Transverse colon (tissue), 4 donors: Measurements from ENCODE around the gene ZNF20. TPM values are rescaled to one million over a fixed set of nuclear protein-coding genes. Genes with fewer than 3 reads are reported as not detected.
"Not testable (repeated sequence)": the region's sequence is repeated elsewhere in the genome, so short reads cannot be mapped to it uniquely, and the experiment has no call there.

ENCODE experiments used
- DNase-seq: peaks from one replicate; pipeline ENCODE4 v3.0.0-alpha.2; 2019
- H3K27ac ChIP-seq, 4 donors: fragments of 200-600 bp; sonication (generic); 2 replicates each; pipeline ENCODE4 v1.5.1; 2016 to 2018; ENCODE audit warnings: inconsistent platforms in 4 of 4
- H3K27me3 ChIP-seq: fragments of 200-600 bp; sonication (generic); 2 replicates; pipeline ENCODE4 v1.5.1; 2017; ENCODE audit warnings: inconsistent platforms
- H3K36me3 ChIP-seq, 4 donors: fragments of 200-600 bp; sonication (generic); 2 replicates each; pipeline ENCODE4 v1.5.1; 2017 to 2019; ENCODE audit warnings: inconsistent platforms in 4 of 4
- H3K4me1 ChIP-seq, 4 donors: fragments of 200-600 bp; sonication (generic); 2 replicates each; pipeline ENCODE4 v1.5.1; 2017 to 2020; ENCODE audit warnings: inconsistent platforms in 4 of 4
- H3K4me3 ChIP-seq, 4 donors: fragments of 200-600 bp; sonication (generic); 1 replicate in 1 of 4; 2 replicates in 3 of 4; pipeline versions ENCODE4 v1.5.1 to v1.6.1; 2017 to 2019; ENCODE audit warnings: inconsistent platforms in 4 of 4
- H3K9me3 ChIP-seq, 2 donors: fragments of 200-600 bp; sonication (generic); 2 replicates each; pipeline ENCODE4 v1.5.1; 2017 to 2019; ENCODE audit warnings: inconsistent platforms in 2 of 2
- CTCF ChIP-seq, 5 experiments: fragments of 200-600 bp in 3 of 5; fragments of 450-650 bp in 2 of 5; sonication (generic) in 3 of 5; IDR thresholded peaks; 1 replicate in 2 of 5; 2 replicates in 3 of 5; pipeline ENCODE4 v1.5.1; 2016 to 2017; ENCODE audit warnings: antibody characterized with exemption in 5 of 5, inconsistent platforms in 3 of 5, mild to moderate bottlenecking in 2 of 5, moderate library complexity in 1 of 5
- EP300 ChIP-seq: sonication (generic); formaldehyde crosslinking; IDR thresholded peaks from one replicate; pipeline ENCODE4 v1.6.1; 2017; ENCODE audit warnings: antibody characterized with exemption, low read depth
- POLR2A ChIP-seq: fragments of 450-650 bp; IDR thresholded peaks from one replicate; pipeline ENCODE4 v1.6.1; 2016; ENCODE audit warnings: antibody characterized with exemption, mild to moderate bottlenecking, moderate library complexity
- POLR2AphosphoS5 ChIP-seq, 3 donors: sonication (generic); formaldehyde crosslinking; IDR thresholded peaks; one replicate each; pipeline ENCODE4 v1.6.1; 2016; ENCODE audit warnings: antibody characterized with exemption in 3 of 3
- WGBS, 2 donors: methylation state at CpG; one replicate each; pipeline ENCODE4 v1.1.5; 2018; ENCODE audit warnings: low coverage in 1 of 2; 5-methylcytosine and 5-hydroxymethylcytosine counted together
- in situ Hi-C, 4 donors: fragments of 200-750 bp; cut with MboI; loops; one replicate each; pipeline versions ENCODE4 v1.15.0 to v1.15.1; 2017; ENCODE audit warnings: low sequenced_read_pairs in 3 of 4, low pct_ligation_motif_present in 1 of 4, low pct_unique_long_range_greater_than_20kb in 1 of 4
- intact Hi-C: fragments of 100-400 bp; cut with DNase I; formaldehyde crosslinking; loops from one replicate; pipeline ENCODE4 v1.15.1; 2023; ENCODE audit warnings: low total_unique reads
- total RNA-seq, 4 donors: library from RNA; depleted of rRNA; stranded (reverse); fragments of >200 nt; gene quantifications; one replicate each; pipeline ENCODE4 v1.1.0, GENCODE V29; 2016

ZNF20 gene
- total RNA-seq, 4 donors from 2014 or later = 0.37 to 4.8 (median 2.9) TPM

GRCh38 chr19:12113121-12113520 lies 27.0 kb downstream of the ZNF20 start:
- H3K9me3 ChIP-seq = peaks cover 10 to 14% of the 10 kb centered on the region in 2 donors
- H3K4me3 ChIP-seq = no peak overlapping the region
- 92 to 95% methylated on average over 5 of the region's 5 CpGs for WGBS, 2 donors
- DNase-seq = no peak
- H3K27me3 ChIP-seq = no peaks in the 10 kb centered on the region
- H3K4me1 ChIP-seq = no peaks in the 10 kb centered on the region
- in situ Hi-C loops = no loop called here
- no peak overlapping the region for H3K27ac ChIP-seq
- intact Hi-C loops = no loop called here
- peaks cover 0 to 28% (median 0%) of the 10 kb centered on the region in 4 donors for H3K36me3 ChIP-seq
- no peak for TF ChIP-seq POLR2A
- TF ChIP-seq POLR2AphosphoS5 (IDR thresholded peaks at IDR 0.05) = no peak

- H3K4me1 ChIP-seq = no peaks in the 10 kb centered on the region
- WGBS, 2 donors = 83 to 87% methylated on average over 7 to 8 of the region's 8 CpGs
- peaks cover 0 to 28% (median 0%) of the 10 kb centered on the region in 4 donors for H3K36me3 ChIP-seq
- DNase-seq = no peak
- peaks cover 10 to 14% of the 10 kb centered on the region in 2 donors for H3K9me3 ChIP-seq
- intact Hi-C loops (no loop called here), in situ Hi-C loops (no loop called here)
- no peak overlapping the region for H3K27ac ChIP-seq
- H3K4me3 ChIP-seq = no peak overlapping the region
- no peak for TF ChIP-seq POLR2AphosphoS5 (IDR thresholded peaks at IDR 0.05)
- no peak for TF ChIP-seq POLR2A
- TF ChIP-seq EP300 = no peak
- TF ChIP-seq CTCF (IDR thresholded peaks at IDR 0.05) = no peak
- no peaks in the 10 kb centered on the region for H3K27me3 ChIP-seq
Measured at GRCh38 chr19:12112701-12113100, 27.4 kb downstream of the ZNF20 start.

- no peak for TF ChIP-seq POLR2AphosphoS5 (IDR thresholded peaks at IDR 0.05)
- no peak for TF ChIP-seq CTCF (IDR thresholded peaks at IDR 0.05)
- no peak for TF ChIP-seq POLR2A
- Histone ChIP-seq H3K9me3 (peaks cover 13 to 14% of the 10 kb centered on the region in 2 donors), H3K27ac (no peak overlapping the region), H3K4me1 (no peaks in the 10 kb centered on the region), H3K4me3 (no peak overlapping the region), H3K36me3 (peaks cover 0 to 28% (median 0%) of the 10 kb centered on the region in 4 donors), H3K27me3 (no peaks in the 10 kb centered on the region)
- intact Hi-C loops = no loop called here
- in situ Hi-C loops = no loop called here
- no peak for DNase-seq
- WGBS, 2 donors = 82 to 93% methylated on average over 6 to 8 of the region's 8 CpGs
Measured at GRCh38 chr19:12111943-12112637, 28.1 kb downstream of the ZNF20 start.

- H3K27ac ChIP-seq = no peak overlapping the region
- no peak overlapping the region for H3K4me3 ChIP-seq
- peaks cover 13 to 19% of the 10 kb centered on the region in 2 donors for H3K9me3 ChIP-seq
- H3K27me3 ChIP-seq = no peaks in the 10 kb centered on the region
- no peaks in the 10 kb centered on the region for H3K4me1 ChIP-seq
- in situ Hi-C loops (no loop called here), intact Hi-C loops (no loop called here)
- DNase-seq = no peak
- H3K36me3 ChIP-seq = peaks cover 0 to 28% (median 0%) of the 10 kb centered on the region in 4 donors
- WGBS, 2 donors = 48 to 92% methylated on average over 1 to 2 of the region's 2 CpGs
- no peak for TF ChIP-seq POLR2A
- no peak for TF ChIP-seq POLR2AphosphoS5 (IDR thresholded peaks at IDR 0.05)
- no peak for TF ChIP-seq EP300
- no peak for TF ChIP-seq CTCF (IDR thresholded peaks at IDR 0.05)
Measured at GRCh38 chr19:12111176-12111575, 29.0 kb downstream of the ZNF20 start.

- H3K27ac ChIP-seq, H3K27me3 ChIP-seq, DNase-seq, H3K36me3 ChIP-seq, H3K4me1 ChIP-seq, in situ Hi-C loops, H3K4me3 ChIP-seq: not testable (repeated sequence)
- 97% methylated on average over 4 of the region's 4 CpGs; no CpG with 5 or more reads in 1 of the 2 donors for WGBS, 2 donors
- H3K9me3 ChIP-seq = peaks cover 4 to 13% of the 10 kb centered on the region in 2 donors
- intact Hi-C loops = loop anchor here (5.0 kb wide), 1 partner anchor 1092 kb away; no protein-coding TSS in a partner anchor
Measured at GRCh38 chr19:12103909-12104308, 36.2 kb downstream of the ZNF20 start.
